SK-N-SH (cell line): ENCODE results near the gene OSBPL7.

Source experiments
- POLR2AphosphoS5 ChIP-seq: IDR thresholded peaks from 2 replicates; pipeline ENCODE4 v1.6.1; 2012; ENCODE audit warnings: low read depth, low read length
- RXRA ChIP-seq: IDR thresholded peaks from 2 replicates; pipeline ENCODE4 v1.4.0; 2012; ENCODE audit warnings: low read depth, mild to moderate bottlenecking, borderline replicate concordance

DNA sequence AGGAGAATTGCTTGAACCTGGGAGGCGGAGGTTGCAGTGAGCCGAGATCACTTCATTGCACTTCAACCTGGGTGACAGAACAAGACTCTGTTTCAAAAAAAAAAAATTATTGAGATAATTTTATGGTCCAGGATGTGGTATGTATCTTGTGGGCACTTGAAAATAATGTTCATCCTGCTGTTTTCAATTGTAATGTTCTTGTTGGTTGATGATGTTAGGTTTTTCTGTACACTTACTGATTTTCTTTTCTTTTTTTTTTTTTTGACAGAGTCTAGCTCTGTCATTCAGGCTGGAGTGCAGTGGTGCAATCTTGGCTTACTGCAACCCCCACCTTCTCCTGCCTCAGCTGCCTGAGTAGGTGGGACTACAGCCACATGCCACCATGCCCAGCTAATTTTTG lies 58.9 kb downstream of the OSBPL7 start:
- TF ChIP-seq POLR2AphosphoS5, result no peak
- TF ChIP-seq RXRA, result no peak
